Hepatocyte (in vitro differentiated cells): ENCODE data around the gene EDN1. TPM values are rescaled to one million over a fixed set of nuclear protein-coding genes. Genes with fewer than 3 reads are reported as not detected.

Source experiments
- DNase-seq: peaks from one replicate; pipeline ENCODE4 v3.0.0-alpha.2; 2016; ENCODE audit warnings: low spot score
- H2AFZ ChIP-seq: fragments of 200-600 bp; sonication (generic); 2 replicates; pipeline ENCODE4 v1.6.0; 2016; ENCODE audit warnings: antibody characterized with exemption, mild to moderate bottlenecking
- H3K27ac ChIP-seq: fragments of 200-600 bp; sonication (generic); 2 replicates; pipeline ENCODE4 v1.5.1; 2016; ENCODE audit warnings: mild to moderate bottlenecking
- H3K27me3 ChIP-seq: fragments of 200-600 bp; sonication (generic); 2 replicates; pipeline ENCODE4 v1.6.1; 2016
- H3K36me3 ChIP-seq: fragments of 200-600 bp; sonication (generic); replicated peaks from 2 replicates; pipeline ENCODE4 v1.5.1; 2016; ENCODE audit warnings: low read depth; ENCODE audit not compliant: insufficient read depth
- H3K4me1 ChIP-seq: fragments of 200-600 bp; sonication (generic); 2 replicates; pipeline ENCODE4 v1.5.1; 2016; ENCODE audit warnings: mild to moderate bottlenecking, moderate library complexity; ENCODE audit not compliant: insufficient read depth
- H3K4me2 ChIP-seq: fragments of 200-600 bp; sonication (generic); 2 replicates; pipeline ENCODE4 v1.6.0; 2016
- H3K4me3 ChIP-seq: fragments of 200-600 bp; sonication (generic); 2 replicates; pipeline ENCODE4 v1.5.1; 2016; ENCODE audit warnings: mild to moderate bottlenecking
- H3K79me2 ChIP-seq: fragments of 200-600 bp; sonication (generic); 2 replicates; pipeline ENCODE4 v1.6.0; 2017; ENCODE audit warnings: mild to moderate bottlenecking
- H3K9me2 ChIP-seq: fragments of 200-600 bp; sonication (generic); replicated peaks from 2 replicates; pipeline ENCODE4 v1.6.0; 2017; ENCODE audit warnings: mild to moderate bottlenecking; ENCODE audit not compliant: insufficient read depth
- H3K9me3 ChIP-seq: fragments of 200-600 bp; sonication (generic); 2 replicates; pipeline ENCODE4 v1.5.1; 2016; ENCODE audit warnings: low read depth, mild to moderate bottlenecking
- H4K20me1 ChIP-seq: fragments of 200-600 bp; sonication (generic); 2 replicates; pipeline ENCODE4 v1.6.0; 2016; ENCODE audit warnings: mild to moderate bottlenecking; ENCODE audit not compliant: insufficient read depth, poor library complexity, severe bottlenecking
- EZH2 ChIP-seq: fragments of 200-600 bp; sonication (generic); IDR thresholded peaks from 2 replicates; pipeline ENCODE4 v1.6.1; 2016; ENCODE audit warnings: antibody characterized with exemption, mild to moderate bottlenecking, borderline replicate concordance
- EZH2phosphoT487 ChIP-seq: fragments of 200-600 bp; sonication (generic); IDR thresholded peaks from one replicate; pipeline ENCODE4 v1.6.1; 2018; ENCODE audit warnings: antibody characterized with exemption, mild to moderate bottlenecking, low read depth, moderate library complexity; ENCODE audit not compliant: unreplicated experiment, severe bottlenecking
- WGBS: methylation state at CpG from one replicate; pipeline ENCODE4 v1.1.6; 2016; ENCODE audit warnings: low lambda C conversion rate; ENCODE audit errors: missing lambda C conversion rate; 5-methylcytosine and 5-hydroxymethylcytosine counted together
- polyA plus RNA-seq: library from polyadenylated mRNA; unstranded; fragments of >200 nt; fragmentation: Nextera tagmentation; extraction: Ambion mirVana; gene quantifications from 2 replicates; pipeline ENCODE4 v1.2.1, GENCODE V29; 2016
- total RNA-seq: library from RNA; depleted of rRNA; stranded (reverse); fragments of >200 nt; gene quantifications from 2 replicates; pipeline ENCODE4 v1.2.3, GENCODE V29; 2014
- TF ChIP-seq, protein P1 (sequence below): fragments of 200-600 bp; sonication (generic); IDR thresholded peaks from 2 replicates; pipeline ENCODE4 v1.5.1; 2016; ENCODE audit warnings: antibody characterized with exemption, mild to moderate bottlenecking; ENCODE audit not compliant: poor library complexity

EDN1 gene
- total and polyA plus RNA-seq, 2 experiments from 2014 or later, result 25.0 to 41.8 TPM

DNA sequence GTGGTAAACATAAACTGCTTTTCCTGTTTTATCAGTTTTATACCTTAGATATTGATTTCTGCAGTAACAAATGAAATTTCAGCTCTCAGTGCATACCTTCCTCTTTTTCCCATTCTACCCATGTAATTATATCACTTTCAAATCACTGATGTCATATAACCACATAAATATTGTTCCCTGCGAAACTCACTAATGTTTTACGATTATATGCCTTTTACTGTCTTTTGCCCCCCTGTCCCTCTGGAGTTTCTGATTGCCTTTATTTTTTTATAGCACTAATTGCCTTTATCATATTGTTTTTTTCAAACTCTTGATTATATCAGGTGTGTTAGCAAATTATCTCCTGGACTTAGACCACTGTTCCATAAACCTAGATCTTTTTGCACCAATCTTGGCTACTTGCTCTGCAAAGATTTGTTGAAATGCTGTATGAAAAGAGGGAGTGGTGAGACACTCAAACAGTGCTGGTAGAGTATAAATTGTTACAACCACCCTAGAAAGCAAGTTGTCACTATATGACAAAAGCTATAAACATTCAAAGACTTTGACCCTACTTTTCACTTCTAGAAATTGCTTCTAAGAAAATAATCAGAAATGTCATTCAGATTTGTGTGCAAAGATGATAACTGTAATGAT lies 29.6 kb upstream of the EDN1 start:
- no peak for DNase-seq

DNA sequence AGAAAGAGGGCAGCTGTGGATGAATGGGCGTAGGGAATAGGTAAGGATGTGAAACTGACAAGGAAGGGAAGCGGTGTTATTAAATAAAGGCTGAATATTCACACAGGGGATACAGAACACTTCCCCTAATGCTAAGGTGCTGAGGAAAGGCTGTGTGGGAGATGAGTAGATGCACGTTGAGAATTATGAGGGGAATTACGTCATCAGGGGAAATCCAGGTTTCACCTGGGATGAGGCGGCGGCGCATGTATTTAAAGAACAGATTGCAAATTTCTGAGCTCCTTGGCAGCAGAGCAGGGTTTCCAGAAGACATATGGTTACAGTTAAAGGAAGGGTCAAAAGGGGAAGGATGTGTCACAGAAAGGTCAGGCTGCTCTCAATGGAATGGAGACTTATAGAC lies 28.7 kb upstream of the EDN1 start:
- TF ChIP-seq, protein P1, sequence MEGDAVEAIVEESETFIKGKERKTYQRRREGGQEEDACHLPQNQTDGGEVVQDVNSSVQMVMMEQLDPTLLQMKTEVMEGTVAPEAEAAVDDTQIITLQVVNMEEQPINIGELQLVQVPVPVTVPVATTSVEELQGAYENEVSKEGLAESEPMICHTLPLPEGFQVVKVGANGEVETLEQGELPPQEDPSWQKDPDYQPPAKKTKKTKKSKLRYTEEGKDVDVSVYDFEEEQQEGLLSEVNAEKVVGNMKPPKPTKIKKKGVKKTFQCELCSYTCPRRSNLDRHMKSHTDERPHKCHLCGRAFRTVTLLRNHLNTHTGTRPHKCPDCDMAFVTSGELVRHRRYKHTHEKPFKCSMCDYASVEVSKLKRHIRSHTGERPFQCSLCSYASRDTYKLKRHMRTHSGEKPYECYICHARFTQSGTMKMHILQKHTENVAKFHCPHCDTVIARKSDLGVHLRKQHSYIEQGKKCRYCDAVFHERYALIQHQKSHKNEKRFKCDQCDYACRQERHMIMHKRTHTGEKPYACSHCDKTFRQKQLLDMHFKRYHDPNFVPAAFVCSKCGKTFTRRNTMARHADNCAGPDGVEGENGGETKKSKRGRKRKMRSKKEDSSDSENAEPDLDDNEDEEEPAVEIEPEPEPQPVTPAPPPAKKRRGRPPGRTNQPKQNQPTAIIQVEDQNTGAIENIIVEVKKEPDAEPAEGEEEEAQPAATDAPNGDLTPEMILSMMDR, result no peak
- TF ChIP-seq EZH2phosphoT487 (no peak), EZH2 (no peak)
- no peak overlapping the region for H3K4me3 ChIP-seq
- H4K20me1 ChIP-seq, result no peaks in the 10 kb centered on the region
- H3K36me3 ChIP-seq, result no peaks in the 10 kb centered on the region
- H3K4me1 ChIP-seq, result peaks cover 6% of the 10 kb centered on the region
- 82% methylated on average over 7 of the region's 7 CpGs for WGBS
- H3K27me3 ChIP-seq, result no peaks in the 10 kb centered on the region
- H3K79me2 ChIP-seq, result no peaks in the 10 kb centered on the region
- no peaks in the 10 kb centered on the region for H3K9me3 ChIP-seq
- H2AFZ ChIP-seq, result no peak overlapping the region
- H3K27ac ChIP-seq, result peak overlapping the region; percentile 43
- H3K4me2 ChIP-seq, result peak overlapping the region; percentile 35
- H3K9me2 ChIP-seq, result no peaks in the 10 kb centered on the region
- no peak for DNase-seq

More for the DNA sequence above, 29.6 kb upstream of the EDN1 start:
- Histone ChIP-seq H3K4me2 (peak overlapping the region; percentile 35), H3K4me1 (peaks cover 6% of the 10 kb centered on the region), H3K36me3 (no peaks in the 10 kb centered on the region), H3K27ac (peak overlapping the region; percentile 43), H3K79me2 (no peaks in the 10 kb centered on the region), H3K9me3 (no peaks in the 10 kb centered on the region), H3K4me3 (no peak overlapping the region), H4K20me1 (no peaks in the 10 kb centered on the region), H3K27me3 (no peaks in the 10 kb centered on the region), H2AFZ (no peak overlapping the region), H3K9me2 (no peaks in the 10 kb centered on the region)
- 60% methylated on average over 2 of the region's 2 CpGs for WGBS
- TF ChIP-seq EZH2phosphoT487, result no peak
- TF ChIP-seq, protein P1, result no peak
- no peak for TF ChIP-seq EZH2

DNA sequence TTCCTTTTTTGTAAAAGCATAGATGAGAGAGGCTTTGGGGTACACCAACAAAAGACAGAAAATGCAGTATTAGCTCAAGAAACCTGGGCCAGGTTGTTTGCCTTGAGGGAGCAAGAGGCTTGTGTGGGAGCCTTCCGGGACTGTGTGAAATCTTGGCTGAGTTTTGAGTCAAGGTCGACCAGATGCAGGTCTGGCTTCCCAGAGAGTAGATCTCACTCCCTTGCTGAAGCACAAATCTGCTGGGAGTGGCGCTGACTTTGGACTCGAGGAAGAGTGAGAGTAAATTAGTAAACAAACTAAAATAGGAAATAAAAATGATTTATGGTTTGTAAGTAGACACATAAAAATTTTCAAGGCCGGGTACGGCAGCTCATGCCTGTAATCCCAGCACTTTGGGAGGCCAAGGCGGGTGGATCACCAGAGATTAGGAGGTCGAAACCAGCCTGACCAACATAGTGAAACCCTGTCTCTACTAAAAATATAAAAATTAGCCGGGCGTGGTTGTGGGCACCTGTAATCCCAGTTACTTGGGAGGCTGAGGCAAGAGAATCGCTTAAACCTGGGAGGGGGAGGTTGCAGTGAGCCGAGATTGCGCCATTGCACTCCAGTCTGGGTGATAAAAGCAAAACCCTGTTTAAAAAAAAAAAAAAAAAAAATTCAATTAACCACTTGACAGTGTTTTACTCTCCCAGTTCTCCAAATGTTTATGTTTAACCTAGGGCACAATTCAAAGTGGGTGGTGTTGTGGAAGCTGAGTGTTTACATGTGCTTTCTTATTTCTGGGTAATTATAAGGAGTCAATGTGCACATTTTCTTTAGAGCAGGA lies 27.7 kb upstream of the EDN1 start:
- no peak overlapping the region for H3K4me3 ChIP-seq
- no peak overlapping the region for H3K4me2 ChIP-seq
- 65% methylated on average over 13 of the region's 13 CpGs for WGBS
- H3K9me2 ChIP-seq, result no peaks in the 10 kb centered on the region
- H3K9me3 ChIP-seq, result no peaks in the 10 kb centered on the region
- no peaks in the 10 kb centered on the region for H3K79me2 ChIP-seq
- H3K36me3 ChIP-seq, result no peaks in the 10 kb centered on the region
- peaks cover 6% of the 10 kb centered on the region for H3K4me1 ChIP-seq
- no peaks in the 10 kb centered on the region for H4K20me1 ChIP-seq
- H2AFZ ChIP-seq, result no peak overlapping the region
- DNase-seq, result peak; percentile 56
- no peak for TF ChIP-seq EZH2phosphoT487
- TF ChIP-seq, protein P1, result no peak
- no peak for TF ChIP-seq EZH2
- H3K27ac ChIP-seq, result peak overlapping the region; percentile 43
- no peaks in the 10 kb centered on the region for H3K27me3 ChIP-seq
